HG03439 (cell line): ENCODE results near the gene NR1D2.
"Not testable (repeated sequence)": the region's sequence is repeated elsewhere in the genome, so short reads cannot be mapped to it uniquely, and the experiment has no call there.

ENCODE experiments used
- ATAC-seq: cut with Tn5 transposase; IDR thresholded peaks from one replicate; pipeline ENCODE4 v1.9.1; 2021; ENCODE audit warnings: mild to moderate bottlenecking, moderate library complexity; ENCODE audit not compliant: unreplicated experiment

NR1D2 gene

GRCh38 chr3:23944861-23945662 lies at the start of gene NR1D2:
Gene NR1D2 (plus strand): TSS chr3:23945286. CDS start chr3:23945579, 293 bp downstream.
- ATAC-seq, result peak; percentile 57

GRCh38 chr3:23900744-23901143 lies 44.3 kb upstream of the NR1D2 start:
- no peak for ATAC-seq

GRCh38 chr3:23904545-23904944 lies 40.5 kb upstream of the NR1D2 start:
- ATAC-seq, result no peak

- ATAC-seq, result no peak
Observed at GRCh38 chr3:23909341-23909740, 35.7 kb upstream of the NR1D2 start.

GRCh38 chr3:23911397-23911796 lies 33.7 kb upstream of the NR1D2 start:
- ATAC-seq, result no peak

- ATAC-seq, result not testable (repeated sequence)
Observed at GRCh38 chr3:23912335-23912734, 32.8 kb upstream of the NR1D2 start.

- no peak for ATAC-seq
Observed at GRCh38 chr3:23913182-23913581, 31.9 kb upstream of the NR1D2 start.

- peak; percentile 27 for ATAC-seq
Observed at GRCh38 chr3:23913873-23914743, 31.0 kb upstream of the NR1D2 start.

GRCh38 chr3:23915537-23916108 lies 29.5 kb upstream of the NR1D2 start:
- ATAC-seq, result no peak

GRCh38 chr3:23916152-23916885 lies 28.8 kb upstream of the NR1D2 start:
- ATAC-seq, result peak; percentile 43

- ATAC-seq, result peak; percentile 94
Observed at GRCh38 chr3:23916886-23917678, 28.0 kb upstream of the NR1D2 start, which contains the start of the genes NKIRAS1 and RPL15. Gene NKIRAS1 (minus strand): TSS chr3:23916990. CDS start chr3:23910904, 6,086 bp downstream. Gene RPL15 (plus strand): TSS chr3:23917132. CDS start chr3:23917860, 728 bp downstream.

GRCh38 chr3:23917679-23918303 lies 27.3 kb upstream of the NR1D2 start:
- ATAC-seq, result not testable (repeated sequence)

GRCh38 chr3:23918331-23918730 lies 26.8 kb upstream of the NR1D2 start:
- not testable (repeated sequence) for ATAC-seq

GRCh38 chr3:23919628-23920027 lies 25.5 kb upstream of the NR1D2 start:
- no peak for ATAC-seq

- no peak for ATAC-seq
Observed at GRCh38 chr3:23920151-23920655, 24.9 kb upstream of the NR1D2 start.

- no peak for ATAC-seq
Observed at GRCh38 chr3:23921052-23921511, 24.0 kb upstream of the NR1D2 start.

- no peak for ATAC-seq
Observed at GRCh38 chr3:23923786-23924185, 21.3 kb upstream of the NR1D2 start.

GRCh38 chr3:23926246-23926645 lies 18.8 kb upstream of the NR1D2 start:
- no peak for ATAC-seq

GRCh38 chr3:23926736-23927135 lies 18.4 kb upstream of the NR1D2 start:
- ATAC-seq, result no peak
